ENCODE measurements around the gene PLA2G4E.

PLA2G4E gene

GRCh38 chr15:42038401-42038800 is 17.6 kb upstream of the PLA2G4E start:
- no peak for TF ChIP-seq POLR2A (IDR thresholded peaks at IDR 0.05; ENCODE audit: low read length)
- TF ChIP-seq GATA1 (IDR thresholded peaks at IDR 0.05; ENCODE audit: low read depth, low read length) = no peak
- no peak for DNase-seq

GRCh38 chr15:42037656-42038055 is 16.8 kb upstream of the PLA2G4E start:
- TF ChIP-seq POLR2A (IDR thresholded peaks at IDR 0.05; ENCODE audit: low read length) (no peak), GATA1 (IDR thresholded peaks at IDR 0.05; ENCODE audit: low read depth, low read length) (no peak)
- DNase-seq = no peak

GRCh38 chr15:42036966-42037365 is 16.1 kb upstream of the PLA2G4E start:
- no peak for DNase-seq

GRCh38 chr15:42036112-42036905 is 15.5 kb upstream of the PLA2G4E start:
- TF ChIP-seq GATA1 (IDR thresholded peaks at IDR 0.05; ENCODE audit: low read depth, low read length) (no peak), POLR2A (IDR thresholded peaks at IDR 0.05; ENCODE audit: low read length) (no peak)
- no peak for DNase-seq

More at GRCh38 chr15:42036966-42037365, 16.1 kb upstream of the PLA2G4E start:
- no peak for TF ChIP-seq POLR2A (IDR thresholded peaks at IDR 0.05; ENCODE audit: low read length)
- TF ChIP-seq GATA1 (IDR thresholded peaks at IDR 0.05; ENCODE audit: low read depth, low read length) = no peak

- no peak for DNase-seq
These were observed 14.6 kb upstream of the PLA2G4E start for GRCh38 chr15:42035435-42035761.

GRCh38 chr15:42034628-42035434 is 14.0 kb upstream of the PLA2G4E start:
- TF ChIP-seq GATA1 (IDR thresholded peaks at IDR 0.05; ENCODE audit: low read depth, low read length) (no peak), POLR2A (IDR thresholded peaks at IDR 0.05; ENCODE audit: low read length) (no peak)
- DNase-seq = no peak

More at GRCh38 chr15:42035435-42035761, 14.6 kb upstream of the PLA2G4E start:
- no peak for TF ChIP-seq POLR2A (IDR thresholded peaks at IDR 0.05; ENCODE audit: low read length)
- no peak for TF ChIP-seq GATA1 (IDR thresholded peaks at IDR 0.05; ENCODE audit: low read depth, low read length)

GRCh38 chr15:42033214-42033873 is 12.5 kb upstream of the PLA2G4E start:
- no peak for TF ChIP-seq POLR2A (IDR thresholded peaks at IDR 0.05; ENCODE audit: low read length)
- no peak for TF ChIP-seq GATA1 (IDR thresholded peaks at IDR 0.05; ENCODE audit: low read depth, low read length)
- DNase-seq = no peak

GRCh38 chr15:42032376-42033213 is 11.8 kb upstream of the PLA2G4E start:
- no peak for DNase-seq
- TF ChIP-seq GATA1 (IDR thresholded peaks at IDR 0.05; ENCODE audit: low read depth, low read length) = no peak
- TF ChIP-seq POLR2A (IDR thresholded peaks at IDR 0.05; ENCODE audit: low read length) = no peak

- TF ChIP-seq GATA1 (IDR thresholded peaks at IDR 0.05; ENCODE audit: low read depth, low read length) = no peak
- no peak for TF ChIP-seq POLR2A (IDR thresholded peaks at IDR 0.05; ENCODE audit: low read length)
- DNase-seq = no peak
These were observed 10.5 kb upstream of the PLA2G4E start for GRCh38 chr15:42031198-42031915.

- no peak for TF ChIP-seq GATA1 (IDR thresholded peaks at IDR 0.05; ENCODE audit: low read depth, low read length)
- TF ChIP-seq POLR2A (IDR thresholded peaks at IDR 0.05; ENCODE audit: low read length) = no peak
- DNase-seq = no peak
These were observed 6.7 kb upstream of the PLA2G4E start for GRCh38 chr15:42027521-42027920.

- TF ChIP-seq GATA1 (IDR thresholded peaks at IDR 0.05; ENCODE audit: low read depth, low read length) = no peak
- no peak for TF ChIP-seq POLR2A (IDR thresholded peaks at IDR 0.05; ENCODE audit: low read length)
- no peak for DNase-seq
These were observed 3.5 kb upstream of the PLA2G4E start for GRCh38 chr15:42024303-42024702.

GRCh38 chr15:42021593-42021992 is 751 bp upstream of the PLA2G4E start:
- DNase-seq = no peak
- TF ChIP-seq POLR2A (IDR thresholded peaks at IDR 0.05; ENCODE audit: low read length) (no peak), GATA1 (IDR thresholded peaks at IDR 0.05; ENCODE audit: low read depth, low read length) (no peak)
